SU-DHL-6 (cell line): ENCODE measurements around the gene NT5DC1.

Source experiments
- H2AFZ ChIP-seq: fragments of 200-600 bp; sonication (generic); 2 replicates; pipeline ENCODE4 v1.6.1; 2014; ENCODE audit warnings: low read depth, mild to moderate bottlenecking, moderate library complexity, mixed read lengths, antibody characterized with exemption, low read length; ENCODE audit not compliant: severe bottlenecking
- H3F3A ChIP-seq: fragments of 200-600 bp; shearing (Covaris generic); 2 replicates; pipeline ENCODE4 v1.6.0; 2016; ENCODE audit warnings: antibody characterized with exemption, mild to moderate bottlenecking; ENCODE audit not compliant: insufficient read depth
- H3K27ac ChIP-seq: fragments of 200-600 bp; sonication (generic); 2 replicates; pipeline ENCODE4 v1.5.1; 2016; ENCODE audit warnings: low read depth, mild to moderate bottlenecking, low read length, moderate library complexity, mixed read lengths
- H3K27me3 ChIP-seq: fragments of 200-600 bp; sonication (generic), shearing (Covaris generic); 2 replicates; pipeline ENCODE4 v1.6.0; 2014; ENCODE audit warnings: mild to moderate bottlenecking, low read length
- H3K36me3 ChIP-seq: fragments of 200-600 bp; sonication (generic); 2 replicates; pipeline ENCODE4 v1.6.1; 2014; ENCODE audit warnings: mild to moderate bottlenecking, low read length, mixed read lengths
- H3K4me2 ChIP-seq: fragments of 300-600, 200-600 bp; shearing (Covaris generic), sonication (generic); 2 replicates; pipeline ENCODE4 v1.6.0; 2014; ENCODE audit warnings: low read length, low read depth, mild to moderate bottlenecking; ENCODE audit not compliant: poor library complexity, severe bottlenecking
- H3K4me3 ChIP-seq: fragments of 200-600 bp; sonication (generic); 2 replicates; pipeline ENCODE4 v1.5.1; 2014; ENCODE audit warnings: antibody characterized with exemption, low read length, mild to moderate bottlenecking, mixed read lengths; ENCODE audit not compliant: insufficient read depth, poor library complexity, severe bottlenecking
- H3K79me2 ChIP-seq: fragments of 200-600 bp; sonication (generic); 2 replicates; pipeline ENCODE4 v1.6.1; 2014; ENCODE audit warnings: mild to moderate bottlenecking, low read length, moderate library complexity; ENCODE audit not compliant: insufficient read depth
- H3K9ac ChIP-seq: fragments of 200-600 bp; sonication (generic); 2 replicates; pipeline ENCODE4 v1.7.0; 2014; ENCODE audit warnings: mild to moderate bottlenecking, low read length
- H3K9me2 ChIP-seq: fragments of 200-600 bp; sonication (generic); replicated peaks from 2 replicates; pipeline ENCODE4 v1.6.1; 2014; ENCODE audit warnings: low read length; ENCODE audit not compliant: insufficient read depth
- H3K9me3 ChIP-seq: fragments of 200-600 bp; sonication (generic); 2 replicates; pipeline ENCODE4 v1.6.1; 2014; ENCODE audit warnings: low read length, mixed read lengths; ENCODE audit not compliant: insufficient read depth
- H4K20me1 ChIP-seq: fragments of 200-600 bp; sonication (generic); 2 replicates; pipeline ENCODE4 v1.6.1; 2014; ENCODE audit warnings: low read depth, mild to moderate bottlenecking, antibody characterized with exemption, low read length, moderate library complexity, mixed read lengths
- CTCF ChIP-seq: fragments of 200-600 bp; sonication (generic); IDR thresholded peaks from one replicate; pipeline ENCODE4 v1.5.1; 2017; ENCODE audit warnings: antibody characterized with exemption, mild to moderate bottlenecking, low read length, moderate library complexity; ENCODE audit not compliant: insufficient read depth, poor library complexity, severe bottlenecking
- EZH2phosphoT487 ChIP-seq: fragments of 200-600 bp; sonication (generic), shearing (Covaris generic); conservative IDR thresholded peaks from 2 replicates; pipeline ENCODE4 v1.6.1; 2018; ENCODE audit warnings: mild to moderate bottlenecking, antibody characterized with exemption, low read length, moderate library complexity, mixed read lengths

NT5DC1 gene

GRCh38 chr6:116120430-116120829 is 19.8 kb downstream of the NT5DC1 start:
- H3K36me3 ChIP-seq = no peaks in the 10 kb centered on the region; the same call in 1 of the 2 replicates
- no peaks in the 10 kb centered on the region for H3F3A ChIP-seq
- no peaks in the 10 kb centered on the region for H4K20me1 ChIP-seq
- H3K9me2 ChIP-seq = no peaks in the 10 kb centered on the region
- H3K27me3 ChIP-seq = no peaks in the 10 kb centered on the region
- no peak overlapping the region for H3K27ac ChIP-seq
- no peak overlapping the region for H3K4me3 ChIP-seq
- no peaks in the 10 kb centered on the region for H3K79me2 ChIP-seq
- no peak for TF ChIP-seq EZH2phosphoT487
- TF ChIP-seq CTCF = no peak
- no peak overlapping the region for H3K9ac ChIP-seq
- no peak overlapping the region for H3K4me2 ChIP-seq
- H3K9me3 ChIP-seq = no peaks in the 10 kb centered on the region
- H2AFZ ChIP-seq = no peak overlapping the region

GRCh38 chr6:116126032-116126431 is 25.4 kb downstream of the NT5DC1 start, which contains the start of gene COL10A1:
COL10A1 (minus strand) TSS chr6:116126132; CDS start chr6:116125492, 640 bp downstream.
- H4K20me1 ChIP-seq = no peaks in the 10 kb centered on the region
- H3F3A ChIP-seq = no peaks in the 10 kb centered on the region
- no peaks in the 10 kb centered on the region for H3K79me2 ChIP-seq
- no peak within 1 kb of the TSS for H2AFZ ChIP-seq
- H3K27me3 ChIP-seq = no peaks in the 10 kb centered on the region
- no peak within 1 kb of the TSS for H3K27ac ChIP-seq
- no peaks in the 10 kb centered on the region for H3K9me2 ChIP-seq
- no peak within 1 kb of the TSS for H3K4me2 ChIP-seq
- no peak within 1 kb of the TSS for H3K9ac ChIP-seq
- H3K9me3 ChIP-seq = no peaks in the 10 kb centered on the region
- H3K36me3 ChIP-seq = no peaks in the 10 kb centered on the region
- no peak within 1 kb of the TSS for H3K4me3 ChIP-seq
- TF ChIP-seq EZH2phosphoT487 (no peak), CTCF (no peak)

GRCh38 chr6:116127771-116128493 is 27.3 kb downstream of the NT5DC1 start:
- Histone ChIP-seq H3K27ac (no peak overlapping the region), H3K36me3 (no peaks in the 10 kb centered on the region), H3K9me3 (no peaks in the 10 kb centered on the region), H3K4me2 (no peak overlapping the region), H3K4me3 (no peak overlapping the region), H4K20me1 (no peaks in the 10 kb centered on the region), H3K27me3 (no peaks in the 10 kb centered on the region), H3K79me2 (no peaks in the 10 kb centered on the region), H2AFZ (no peak overlapping the region), H3K9ac (no peak overlapping the region), H3F3A (no peaks in the 10 kb centered on the region), H3K9me2 (no peaks in the 10 kb centered on the region)
- TF ChIP-seq EZH2phosphoT487 = no peak
- TF ChIP-seq CTCF = no peak
